Measurements from ENCODE around the gene KIF6.

KIF6 gene

DNA sequence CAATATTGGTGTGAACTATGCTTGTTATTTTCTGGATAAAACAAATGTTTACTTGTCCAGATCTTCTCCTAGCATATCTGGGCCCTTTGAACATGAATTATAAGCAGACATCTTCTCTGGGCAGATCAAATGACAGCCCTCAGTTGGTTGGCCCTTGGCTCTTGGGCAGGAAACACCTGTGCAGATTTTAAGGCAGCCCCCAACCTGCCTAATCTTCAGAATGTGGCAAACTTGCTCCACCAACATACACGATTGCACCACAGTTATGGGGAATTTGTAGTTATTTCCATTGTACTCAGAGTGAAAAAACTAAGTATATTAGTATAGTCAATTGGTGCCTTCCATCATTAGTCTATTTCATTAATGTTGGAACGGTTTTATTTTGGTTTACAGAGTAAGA, 307.8 kb downstream of the KIF6 start:
- DNase-seq (ENCODE audit: low read depth in 2 of 2), result no peak

DNA sequence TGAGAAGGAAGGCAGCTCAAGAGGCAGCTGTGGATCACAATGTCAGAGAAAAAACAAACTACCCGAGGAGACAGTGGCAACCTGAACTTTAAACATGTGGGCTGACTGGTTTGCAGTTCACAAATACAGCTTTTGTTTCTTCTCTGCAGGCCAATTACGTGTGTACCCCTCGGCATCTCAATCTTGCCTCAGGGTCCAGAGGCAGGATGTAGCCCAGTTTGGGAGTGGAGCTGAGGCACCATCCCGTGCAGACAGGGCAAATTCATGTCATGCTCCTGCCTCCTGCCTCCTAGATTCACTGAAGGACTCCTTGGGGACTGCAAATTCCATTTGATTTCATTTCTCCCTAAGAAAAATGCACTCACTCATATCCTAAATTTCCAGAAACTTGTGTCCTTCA, 308.5 kb downstream of the KIF6 start:
- no peak for DNase-seq (ENCODE audit: low read depth in 2 of 2)

DNA sequence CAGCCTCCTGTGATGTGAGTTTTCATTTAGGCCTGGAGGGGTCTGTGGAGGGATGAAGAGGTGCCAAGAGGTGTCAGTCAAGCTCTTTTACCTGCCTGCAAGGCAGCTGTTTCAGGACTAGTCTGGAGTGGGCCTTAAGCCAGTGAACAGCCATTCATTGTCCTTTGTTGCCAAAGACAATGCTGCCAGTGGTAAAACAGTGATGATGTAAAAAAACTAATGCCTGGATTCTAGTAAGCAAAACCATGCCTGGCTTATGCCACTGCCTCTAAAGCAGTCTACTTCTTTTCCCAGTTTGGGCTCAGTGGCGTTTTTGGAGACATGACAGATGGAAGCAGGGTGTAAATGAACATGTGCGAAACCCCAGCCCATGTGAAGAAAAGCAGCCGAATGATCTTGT, 309.2 kb downstream of the KIF6 start:
- no peak for DNase-seq (ENCODE audit: low read depth in 2 of 2)

DNA sequence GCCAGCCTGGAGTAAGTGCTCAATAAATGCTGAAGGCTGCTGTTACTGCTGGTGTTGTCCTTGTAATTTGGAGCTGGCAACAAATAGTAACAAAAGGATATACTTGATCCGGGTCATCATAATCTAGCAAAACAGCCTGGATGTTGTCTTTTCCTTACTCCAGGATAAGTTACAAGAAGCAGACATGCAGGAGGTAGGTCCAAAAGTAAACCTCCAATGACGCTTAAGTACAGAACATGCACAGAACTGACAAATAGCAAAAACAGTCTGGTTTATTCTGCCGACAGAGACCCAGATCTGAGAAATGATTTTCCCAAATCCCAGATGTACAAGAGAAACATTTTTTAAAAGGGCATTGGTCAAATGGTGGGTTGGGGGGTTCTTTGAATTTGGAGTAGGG, 309.7 kb downstream of the KIF6 start:
- no peak for DNase-seq (ENCODE audit: low read depth in 2 of 2)

DNA sequence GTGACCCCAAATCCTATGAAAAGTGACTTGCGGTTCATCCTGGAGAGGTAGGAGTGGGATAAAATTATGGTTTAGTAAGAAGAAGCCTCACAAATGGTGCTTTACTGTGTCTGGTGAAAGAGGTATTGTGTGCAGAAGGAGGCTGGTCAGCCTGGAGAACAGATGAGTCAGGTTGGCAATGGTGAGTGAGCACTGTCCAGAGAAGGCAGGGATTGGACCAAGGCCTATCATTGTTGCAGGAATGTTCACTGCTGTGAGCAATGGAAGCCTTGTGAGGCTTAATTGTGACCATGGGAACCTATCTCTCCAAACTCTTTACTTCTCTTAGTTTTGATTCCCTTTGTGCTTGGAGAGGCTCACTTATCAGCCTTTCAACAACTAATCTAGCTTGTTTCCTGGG, 313.7 kb downstream of the KIF6 start:
- DNase-seq (ENCODE audit: low read depth in 2 of 2), result no peak

DNA sequence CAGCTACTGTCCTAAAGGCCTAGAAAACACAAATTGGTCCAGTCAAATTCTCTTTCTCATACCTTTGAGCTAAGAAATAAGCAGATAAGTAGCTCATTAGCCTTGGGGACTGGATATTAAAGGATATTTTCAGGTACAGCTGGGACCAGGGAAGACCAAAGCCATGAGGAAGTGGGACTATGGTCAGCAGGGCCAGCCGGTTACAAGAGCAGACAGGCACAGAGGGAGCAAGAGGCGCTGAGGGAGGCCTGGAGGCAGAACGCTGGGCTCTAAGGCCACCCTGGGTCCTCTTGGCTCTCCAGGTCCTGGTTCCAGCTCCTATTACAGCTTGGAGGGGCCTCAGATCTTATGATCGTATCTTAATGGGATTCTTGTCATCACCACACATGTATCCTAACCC, 314.2 kb downstream of the KIF6 start:
- no peak for DNase-seq (ENCODE audit: low read depth in 2 of 2)

DNA sequence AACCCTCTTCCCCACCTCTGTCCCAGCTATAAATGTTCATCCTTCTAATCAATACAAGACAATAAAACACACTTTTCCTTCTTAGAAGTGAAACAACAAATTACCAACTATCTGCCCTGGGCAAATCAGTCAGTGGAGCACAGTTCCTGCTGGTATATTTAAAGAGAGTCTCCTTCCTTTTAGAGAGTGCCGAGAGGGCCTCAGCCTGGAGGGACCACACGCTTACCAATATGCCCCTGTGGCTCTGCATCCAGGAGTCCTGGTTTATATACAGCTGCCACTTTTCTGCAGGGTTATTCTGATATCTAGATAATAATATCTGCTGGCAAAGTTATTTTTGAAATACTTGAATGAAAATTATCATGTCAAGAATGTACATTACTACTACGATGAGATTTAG, 315.3 kb downstream of the KIF6 start:
- DNase-seq (ENCODE audit: low read depth in 2 of 2), result no peak

DNA sequence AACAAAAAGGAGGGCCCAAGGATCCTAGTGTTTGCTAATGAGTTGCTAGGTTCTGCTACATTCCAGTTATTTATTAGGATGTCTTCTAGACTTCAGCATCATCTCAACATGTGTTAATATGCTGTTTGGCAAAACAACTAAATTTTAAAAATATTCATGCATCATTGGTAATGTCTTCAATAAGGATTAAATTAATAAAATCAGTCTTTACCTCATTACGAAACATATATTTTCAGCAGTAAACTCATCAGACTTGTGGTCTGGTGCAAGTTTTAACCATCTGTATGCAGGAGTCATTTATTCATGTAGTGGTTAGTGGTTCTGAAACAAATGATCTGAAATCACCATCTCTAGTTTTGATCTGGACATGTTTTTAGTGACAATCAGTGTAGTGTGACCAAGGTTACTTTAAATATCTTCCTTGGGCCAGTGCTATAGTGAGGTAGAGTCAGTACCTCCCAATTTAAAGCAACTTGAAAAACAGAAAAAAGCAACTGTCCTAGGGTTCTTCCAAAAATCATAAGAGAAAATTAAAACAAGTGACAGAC, 317.7 kb downstream of the KIF6 start:
- DNase-seq (ENCODE audit: low read depth in 2 of 2), result no peak

DNA sequence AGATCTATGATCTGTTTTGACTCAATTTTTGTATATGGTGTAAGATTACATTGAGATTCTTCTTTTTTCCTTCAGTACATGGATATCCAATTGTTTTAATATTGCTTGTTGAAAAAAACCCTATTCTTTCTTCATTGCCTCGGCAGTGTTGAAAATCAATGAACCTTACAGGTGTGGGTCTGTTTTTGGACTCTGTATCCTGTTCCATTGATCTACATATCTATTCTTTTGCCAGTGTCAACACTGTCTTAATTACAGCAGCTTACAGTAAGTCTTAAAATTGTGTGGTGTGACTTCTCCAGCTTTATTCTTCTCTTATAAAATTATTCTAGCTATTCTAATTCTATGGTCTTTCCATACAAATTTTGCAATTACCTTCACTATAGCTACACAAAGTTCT, 320.9 kb downstream of the KIF6 start:
- no peak for DNase-seq (ENCODE audit: low read depth in 2 of 2)

DNA sequence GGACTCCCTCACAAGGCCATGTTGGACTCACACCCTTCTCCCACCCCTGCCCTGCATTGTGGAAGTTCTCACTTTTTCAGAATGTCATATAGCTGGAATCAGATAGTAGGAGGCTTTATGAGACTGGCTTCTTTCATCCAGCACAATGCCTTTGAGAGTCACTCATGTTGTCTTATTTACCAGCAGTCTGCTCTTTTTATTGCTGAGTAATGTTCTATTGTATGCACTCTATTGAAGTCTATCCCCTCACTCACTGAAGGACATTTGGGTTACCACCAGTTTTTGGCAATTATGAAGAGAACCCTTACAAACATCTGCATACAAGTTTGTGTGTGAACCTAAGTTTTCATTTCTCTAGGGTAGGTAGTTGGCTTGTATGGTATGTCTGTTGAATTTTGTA, 321.9 kb downstream of the KIF6 start:
- no peak for DNase-seq (ENCODE audit: low read depth in 2 of 2)

DNA sequence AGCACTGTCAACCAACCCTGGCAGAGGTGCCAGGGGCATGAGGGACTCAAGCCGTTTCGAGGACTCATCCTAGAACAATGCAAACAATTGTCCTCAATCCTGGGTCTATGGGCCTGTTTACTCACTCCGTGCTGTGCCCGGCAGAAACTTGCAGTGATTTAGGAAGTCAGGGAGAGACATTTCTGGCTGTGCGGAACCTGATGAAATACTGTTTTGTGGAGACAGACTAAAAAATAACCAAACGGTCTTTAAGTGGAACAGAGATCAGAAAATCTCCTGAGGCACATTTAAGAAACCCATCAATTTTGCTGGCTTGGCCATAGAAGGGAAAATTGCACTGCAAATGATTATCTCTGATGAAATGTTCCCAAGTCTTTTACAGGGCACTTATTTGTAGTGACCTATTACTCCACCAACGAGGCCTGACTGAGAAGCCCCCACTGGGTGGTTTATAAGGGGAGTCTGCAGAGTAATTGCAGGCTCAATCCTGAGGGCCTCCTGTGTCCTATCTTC, 322.9 kb downstream of the KIF6 start:
- DNase-seq (ENCODE audit: low read depth in 2 of 2), result no peak

DNA sequence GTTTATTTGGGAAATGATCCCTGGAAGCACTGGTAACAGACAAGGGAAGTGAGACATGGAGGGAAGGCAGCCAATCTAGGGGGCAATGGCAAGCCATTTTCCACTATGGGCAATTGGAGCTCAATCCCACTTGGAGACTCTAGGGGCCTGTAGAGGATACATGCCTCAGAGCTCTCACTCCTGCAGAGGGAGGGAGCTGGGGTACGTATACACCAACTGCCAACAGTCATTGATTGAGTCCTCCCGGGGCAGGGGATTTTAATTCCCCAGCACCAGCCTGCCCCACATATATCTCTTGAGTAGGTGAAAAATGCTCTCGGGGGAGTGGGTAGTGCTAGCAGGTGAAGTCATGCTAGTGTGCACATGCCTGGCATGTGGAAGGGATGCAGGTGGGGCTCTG, 323.8 kb downstream of the KIF6 start:
- DNase-seq (ENCODE audit: low read depth in 2 of 2), result no peak

DNA sequence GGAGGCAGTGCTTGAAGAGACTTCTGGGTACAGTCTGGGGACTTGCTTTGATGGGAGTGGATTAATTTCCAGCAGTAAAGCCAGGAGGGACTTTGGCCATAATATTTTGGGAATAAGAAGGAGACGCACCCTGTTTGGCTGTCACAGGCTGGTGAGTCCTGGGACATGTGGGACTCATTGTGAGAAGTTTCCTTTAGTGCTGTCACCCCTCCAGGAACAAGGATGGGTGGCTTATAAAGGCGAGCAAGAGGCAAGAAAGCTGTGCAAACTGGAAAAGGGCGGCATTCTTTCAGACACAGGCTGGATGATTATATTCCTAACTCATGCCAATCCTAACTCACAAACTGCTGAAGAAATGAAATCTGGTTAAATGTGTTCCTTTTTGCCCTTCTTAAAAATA, 325.2 kb downstream of the KIF6 start:
- DNase-seq (ENCODE audit: low read depth in 2 of 2), result no peak

DNA sequence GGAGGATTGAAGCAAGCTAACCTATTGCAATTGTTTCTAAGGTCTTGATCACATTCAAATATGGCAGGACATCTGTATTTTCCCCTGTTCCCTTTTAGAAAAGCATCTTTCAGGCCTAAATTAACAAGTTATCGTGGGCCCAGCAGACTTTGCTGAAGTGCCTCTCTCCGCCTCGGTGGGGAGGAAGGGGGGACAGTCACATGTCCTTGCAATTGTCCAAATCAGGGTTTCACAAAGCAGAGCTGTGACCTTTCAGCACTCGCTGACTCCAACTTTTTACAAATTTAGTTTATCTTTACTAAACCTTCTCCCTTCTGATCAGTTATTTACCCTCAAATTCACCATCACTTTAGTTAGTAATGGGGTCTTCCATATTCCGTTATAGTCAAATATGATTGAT, 328.4 kb downstream of the KIF6 start:
- no peak for DNase-seq (ENCODE audit: low read depth in 2 of 2)

DNA sequence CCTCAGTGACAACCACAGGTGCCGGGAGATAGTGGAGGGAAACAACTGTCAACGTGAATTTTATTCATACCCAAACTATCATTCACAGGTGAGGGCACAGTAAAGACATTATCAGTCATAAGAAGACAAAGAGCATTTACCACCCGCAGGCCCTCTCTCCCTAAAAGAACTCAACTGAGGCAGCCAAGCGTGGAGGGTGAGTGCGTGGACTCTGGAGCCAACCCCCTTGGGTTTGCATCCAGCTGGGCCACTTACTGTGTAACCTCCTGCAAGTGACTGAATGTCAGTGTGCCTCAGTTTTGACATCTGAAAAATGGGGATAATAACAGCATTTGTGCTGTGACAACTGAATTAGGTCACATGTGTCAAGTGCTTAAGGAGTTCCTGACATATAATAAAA, 332.1 kb downstream of the KIF6 start:
- no peak for DNase-seq (ENCODE audit: low read depth in 2 of 2)

DNA sequence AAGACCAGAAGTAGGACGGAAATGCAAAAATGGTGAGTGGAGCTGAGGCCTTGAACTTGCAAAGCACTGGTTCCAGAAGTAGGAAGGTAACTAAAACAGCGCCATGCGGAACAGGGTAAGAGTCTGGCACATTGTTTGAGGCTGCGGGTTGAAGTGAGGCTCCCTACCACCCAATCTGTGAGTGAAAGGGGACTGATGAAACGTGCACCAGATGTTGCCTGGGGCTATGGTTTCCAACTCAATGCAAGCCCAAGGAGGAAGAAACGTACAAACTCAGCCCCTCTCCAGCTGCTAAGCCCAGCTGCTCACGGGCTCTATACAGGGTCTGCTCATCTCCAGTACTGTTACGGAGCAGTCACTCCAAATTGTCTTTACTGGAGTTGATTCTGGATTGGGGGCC, 334.0 kb downstream of the KIF6 start:
- no peak for DNase-seq (ENCODE audit: low read depth in 2 of 2)

DNA sequence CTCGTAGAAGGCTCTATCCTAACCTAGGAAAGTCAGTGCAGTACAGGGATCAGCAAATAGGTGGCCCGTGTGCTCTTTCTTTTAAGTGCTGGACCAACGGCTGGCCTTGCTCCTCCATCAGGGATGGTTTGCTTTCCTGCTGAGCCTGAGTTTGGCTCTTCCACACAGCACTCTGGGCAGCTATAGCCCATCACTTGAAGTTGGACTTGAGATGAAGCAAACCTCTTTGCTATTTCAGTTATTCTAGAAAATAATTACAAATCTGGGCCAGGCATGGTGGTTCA, 335.8 kb downstream of the KIF6 start:
- DNase-seq (ENCODE audit: low read depth in 2 of 2), result no peak

DNA sequence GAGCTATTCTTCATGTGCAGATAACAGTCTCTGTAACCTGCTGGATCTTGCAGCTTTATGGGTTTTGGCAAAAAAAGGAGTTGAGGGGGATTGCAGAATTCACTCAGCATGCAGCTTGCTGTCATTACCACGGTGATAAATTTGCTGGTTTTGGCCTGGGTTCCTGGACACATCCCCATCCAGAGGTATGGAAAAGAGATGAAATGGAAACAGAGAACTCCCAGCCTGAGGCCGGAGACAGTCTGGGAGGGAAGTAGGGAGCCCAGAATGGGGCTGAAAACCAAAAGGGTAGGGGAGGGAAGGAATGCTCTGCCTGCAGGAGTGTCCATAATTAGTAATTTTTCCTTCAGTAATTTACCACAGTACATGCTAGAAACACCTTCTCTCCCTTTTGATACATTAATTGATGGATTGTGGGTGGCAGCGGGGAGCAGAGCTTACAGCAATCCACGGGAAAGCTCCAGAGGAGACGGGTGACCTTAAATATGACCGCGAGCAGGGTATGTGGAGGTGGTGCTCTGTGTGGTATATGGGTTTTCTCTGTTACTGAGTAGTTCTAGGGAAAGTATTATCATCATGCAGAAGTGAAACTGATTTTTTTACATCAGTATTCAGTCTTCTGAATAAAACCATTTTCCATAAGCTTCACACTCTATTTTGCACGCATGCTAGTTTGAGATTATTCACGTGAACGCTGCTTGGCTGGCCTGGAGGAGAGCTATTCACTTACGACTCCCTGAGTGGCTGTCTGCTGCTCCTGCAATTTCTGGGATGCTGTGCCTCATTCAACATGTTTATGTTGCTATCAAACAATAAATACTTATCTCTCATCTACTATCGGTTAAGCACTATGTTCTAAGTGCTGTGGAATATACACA, 336.4 kb downstream of the KIF6 start:
- no peak for DNase-seq (ENCODE audit: low read depth in 2 of 2)

DNA sequence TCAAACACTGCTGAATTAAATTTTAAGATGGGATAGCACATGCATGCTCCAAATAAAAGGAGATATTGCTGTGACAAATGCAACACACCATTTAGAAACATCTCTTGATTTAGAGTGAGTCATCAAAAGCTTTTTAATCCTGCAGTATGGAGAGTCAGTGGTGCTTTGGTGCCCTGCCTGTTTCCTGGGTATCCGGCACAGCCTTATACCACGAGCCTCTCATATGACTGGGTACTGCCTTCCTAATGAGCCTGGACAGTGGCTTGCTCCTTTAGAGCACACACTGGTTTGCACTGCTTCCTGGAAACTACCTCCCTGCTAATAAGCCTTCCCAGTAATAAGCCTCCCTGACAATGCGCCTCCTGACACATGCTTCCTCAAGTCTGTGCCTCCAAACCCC, 337.4 kb downstream of the KIF6 start:
- DNase-seq (ENCODE audit: low read depth in 2 of 2), result no peak

DNA sequence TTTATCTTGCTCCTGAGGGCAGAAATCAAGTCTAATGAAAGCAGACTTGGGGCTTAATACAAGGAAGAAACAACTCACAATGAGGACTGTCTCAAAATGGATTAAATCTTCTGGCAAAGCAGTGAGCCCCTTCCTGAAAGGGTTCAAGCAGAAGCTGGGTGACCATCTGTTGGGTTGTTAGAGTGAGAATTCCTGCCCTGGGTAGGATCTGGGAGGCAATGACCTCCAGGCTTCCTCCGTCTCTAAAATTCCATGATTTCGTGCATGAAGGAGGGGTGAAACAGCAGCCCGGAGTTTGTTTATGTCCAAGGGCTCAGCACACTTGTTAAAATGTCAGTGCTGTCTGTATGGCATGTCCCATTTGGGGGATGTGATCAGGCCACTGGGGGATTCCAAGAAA, 338.7 kb downstream of the KIF6 start:
- DNase-seq (ENCODE audit: low read depth in 2 of 2), result no peak

DNA sequence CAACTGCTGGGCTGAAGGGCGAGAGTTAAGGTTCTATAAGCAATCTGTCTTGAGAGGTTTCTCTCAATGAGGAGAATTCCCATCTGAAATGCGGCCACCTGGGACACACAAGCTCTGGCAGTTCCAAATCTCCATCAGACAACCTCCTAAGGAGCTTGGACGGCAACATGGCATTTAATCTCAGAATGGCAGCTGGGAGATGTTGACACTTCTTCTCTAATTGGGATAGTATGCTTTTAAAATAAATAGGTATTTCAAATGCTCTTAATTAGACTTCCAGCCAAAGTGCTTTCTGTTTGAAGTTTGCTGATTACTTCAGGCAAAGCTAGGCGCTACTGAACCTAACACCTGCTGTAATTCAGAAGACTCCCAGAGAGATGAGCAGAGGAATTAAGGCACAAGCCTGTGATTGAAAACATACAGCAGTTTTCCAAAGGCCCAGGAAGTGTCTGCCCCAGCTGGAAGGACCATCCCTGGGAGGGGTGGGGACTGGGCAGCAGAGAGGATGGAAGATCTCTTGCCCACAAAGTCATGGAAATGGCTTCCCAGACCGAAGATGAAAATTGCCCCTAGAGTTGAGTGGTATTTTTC, 343.6 kb downstream of the KIF6 start:
- DNase-seq (ENCODE audit: low read depth in 2 of 2), result no peak

DNA sequence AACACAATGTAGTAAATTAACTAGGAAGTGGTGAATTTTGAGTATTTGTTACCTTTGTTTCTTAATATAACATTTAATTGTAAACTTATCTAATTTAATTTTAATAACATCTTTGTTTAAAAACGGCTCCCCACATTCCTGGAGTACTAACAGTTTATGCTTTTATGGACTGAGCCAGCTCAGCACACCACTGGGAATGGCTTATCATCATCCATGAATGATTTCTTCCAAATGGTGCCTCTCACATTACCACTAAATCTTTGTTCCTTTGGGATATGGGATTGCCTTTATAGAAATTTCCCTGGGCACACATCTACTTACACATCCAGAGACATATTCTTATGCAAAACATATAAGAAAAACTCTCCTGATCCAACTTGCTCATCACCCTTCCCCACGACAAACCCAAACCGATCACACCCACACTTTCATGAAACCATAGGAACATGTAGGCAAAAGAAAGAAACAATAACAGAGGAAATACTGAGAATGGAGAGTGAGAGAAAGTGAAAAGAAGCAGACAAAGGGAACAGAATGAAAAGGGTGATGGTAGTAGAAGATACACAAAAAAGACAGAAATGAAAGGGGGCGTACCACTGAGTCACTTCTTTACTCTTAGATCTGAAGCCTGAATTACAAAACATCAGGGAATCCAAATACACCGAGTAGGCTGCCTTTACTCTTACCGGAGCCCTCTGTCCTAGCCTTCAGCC, 344.2 kb downstream of the KIF6 start:
- DNase-seq (ENCODE audit: low read depth in 2 of 2), result no peak

DNA sequence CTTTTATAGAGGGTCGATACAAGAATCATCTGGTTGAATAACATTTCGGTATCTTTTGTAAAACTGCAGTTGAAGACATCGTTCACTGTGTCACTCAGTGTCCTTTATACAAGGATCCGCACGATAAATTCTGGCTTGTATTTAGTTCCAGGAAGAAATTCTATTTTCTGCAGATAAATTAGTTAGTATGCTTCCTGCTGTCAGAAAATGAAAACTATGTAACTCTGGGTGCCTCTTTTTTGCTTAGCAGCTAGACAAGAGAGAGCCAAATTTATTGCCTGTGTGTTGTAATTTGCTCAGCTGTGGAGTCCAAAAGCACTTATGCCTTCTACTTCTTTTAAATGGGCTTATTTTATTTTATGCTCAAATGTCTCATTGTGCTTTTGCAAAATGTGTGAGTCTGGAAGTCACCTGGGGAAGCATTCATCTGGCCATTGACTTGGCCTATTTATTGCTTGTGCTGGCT, 346.2 kb downstream of the KIF6 start:
- no peak for DNase-seq (ENCODE audit: low read depth in 2 of 2)

Measured in stimulated activated CD4-positive, alpha-beta T cell treated with anti-CD3 and anti-CD28 coated beads, Interleukin-1b, Interleukin-23, amount 100 ng/mL, for 4 hours (primary cell).